AG09309 (cell line): ENCODE measurements around the gene SLC7A5.

Experiments
- DNase-seq: peaks from one replicate; pipeline ENCODE4 v3.0.0-alpha.2; 2010; ENCODE audit warnings: low read depth
- H3K4me3 ChIP-seq: 2 replicates; pipeline ENCODE4 v1.5.1; 2011; ENCODE audit warnings: mild to moderate bottlenecking, low read depth, low read length, moderate library complexity; ENCODE audit not compliant: control insufficient read depth
- CTCF ChIP-seq: IDR thresholded peaks from 2 replicates; pipeline ENCODE4 v1.5.1; 2011; ENCODE audit warnings: mild to moderate bottlenecking, low read depth, low read length, inconsistent platforms; ENCODE audit not compliant: insufficient read depth, control insufficient read depth; ENCODE audit errors: missing control alignments

Gene SLC7A5

DNA sequence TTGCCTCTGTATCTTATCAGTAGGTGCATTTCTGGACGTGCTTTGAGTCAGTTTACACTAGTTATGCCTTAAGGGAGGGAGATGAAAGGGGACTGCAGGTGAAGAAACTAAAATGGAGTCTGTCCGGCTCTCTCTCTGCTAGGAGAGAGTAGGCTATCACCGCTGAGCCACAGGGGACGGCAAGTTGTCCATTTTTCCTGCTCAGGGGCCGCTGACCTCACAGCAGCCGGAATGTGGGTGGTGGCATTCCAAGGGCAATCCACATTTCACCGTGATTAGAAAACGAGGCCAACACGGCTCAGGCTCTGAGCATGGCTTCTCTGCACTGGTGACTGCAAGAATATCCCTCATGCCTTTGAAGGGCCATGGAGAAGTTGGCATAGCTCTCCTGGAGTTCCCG is 84.5 kb downstream of the SLC7A5 start:
- TF ChIP-seq CTCF = no peak
- H3K4me3 ChIP-seq = no peak overlapping the region
- no peak for DNase-seq

- no peak overlapping the region for H3K4me3 ChIP-seq
- no peak for DNase-seq
- no peak for TF ChIP-seq CTCF
Measured at GRCh38 chr16:87782033-87782432, 87.3 kb downstream of the SLC7A5 start.

- no peak for DNase-seq
- TF ChIP-seq CTCF = no peak
- no peak overlapping the region for H3K4me3 ChIP-seq
Measured at GRCh38 chr16:87780385-87780989, 88.8 kb downstream of the SLC7A5 start.
